ENCODE results near the gene MKNK1.
A peak's percentile ranks its signal among the peaks of the same experiment; 100 is the strongest.

Gene MKNK1

GRCh38 chr1:46538147-46538546, 65.9 kb downstream of the MKNK1 start:
- DNase-seq (ENCODE audit: low read depth): no peak

- DNase-seq (ENCODE audit: low read depth): no peak
Measured at GRCh38 chr1:46537651-46538050, 66.4 kb downstream of the MKNK1 start.

- DNase-seq (ENCODE audit: low read depth): no peak
Measured at GRCh38 chr1:46536527-46536926, 67.5 kb downstream of the MKNK1 start.

GRCh38 chr1:46535063-46535462, 69.0 kb downstream of the MKNK1 start:
- no peak for DNase-seq (ENCODE audit: low read depth)

- DNase-seq (ENCODE audit: low read depth): no peak
Measured at GRCh38 chr1:46533179-46533864, 70.7 kb downstream of the MKNK1 start.

- no peak for DNase-seq (ENCODE audit: low read depth)
Measured at GRCh38 chr1:46532498-46533178, 71.4 kb downstream of the MKNK1 start.

- no peak for DNase-seq (ENCODE audit: low read depth)
Measured at GRCh38 chr1:46532095-46532494, 72.0 kb downstream of the MKNK1 start.

GRCh38 chr1:46530791-46531409, 73.2 kb downstream of the MKNK1 start:
- DNase-seq (ENCODE audit: low read depth): no peak

- no peak for DNase-seq (ENCODE audit: low read depth)
Measured at GRCh38 chr1:46530311-46530710, 73.8 kb downstream of the MKNK1 start.

- no peak for DNase-seq (ENCODE audit: low read depth)
Measured at GRCh38 chr1:46529031-46529630, 74.9 kb downstream of the MKNK1 start.

- no peak for DNase-seq (ENCODE audit: low read depth)
Measured at GRCh38 chr1:46528297-46528955, 75.6 kb downstream of the MKNK1 start.

- DNase-seq (ENCODE audit: low read depth): peak; percentile 60
Measured at GRCh38 chr1:46527474-46528296, 76.4 kb downstream of the MKNK1 start.

GRCh38 chr1:46526691-46527291, 77.3 kb downstream of the MKNK1 start:
- DNase-seq (ENCODE audit: low read depth): no peak

GRCh38 chr1:46526013-46526690, 77.9 kb downstream of the MKNK1 start:
- no peak for DNase-seq (ENCODE audit: low read depth)

GRCh38 chr1:46525253-46525983, 78.7 kb downstream of the MKNK1 start:
- DNase-seq (ENCODE audit: low read depth): no peak

- no peak for DNase-seq (ENCODE audit: low read depth)
Measured at GRCh38 chr1:46524843-46525242, 79.2 kb downstream of the MKNK1 start.

- DNase-seq (ENCODE audit: low read depth): no peak
Measured at GRCh38 chr1:46523496-46524353, 80.3 kb downstream of the MKNK1 start.

GRCh38 chr1:46522969-46523320, 81.1 kb downstream of the MKNK1 start:
- no peak for DNase-seq (ENCODE audit: low read depth)

Measured in fibroblast of the conjunctiva (primary cell).